Stimulated activated CD4-positive, alpha-beta T cell treated with anti-CD3 and anti-CD28 coated beads, TNF-alpha, amount 100 ng/mL, for 48 hours (primary cell): ENCODE data around the gene DAPK2.

Source experiments
- DNase-seq, 3 donors: peaks; one replicate each; pipeline ENCODE4 v3.0.0-alpha.2; 2020; ENCODE audit warnings: low read depth in 3 of 3

Gene DAPK2

GRCh38 chr15:63893866-63894661 is 152.2 kb downstream of the DAPK2 start:
- no peak for DNase-seq

- DNase-seq, result peak; percentile 49 to 64 (median 63)
Measured at GRCh38 chr15:63892794-63893441, 153.4 kb downstream of the DAPK2 start.

GRCh38 chr15:63891768-63892133 is 154.5 kb downstream of the DAPK2 start:
- DNase-seq, result no peak

GRCh38 chr15:63891079-63891767 is 155.1 kb downstream of the DAPK2 start:
- DNase-seq, result peak; percentile 52 to 73 (median 73)

GRCh38 chr15:63890617-63891016 is 155.7 kb downstream of the DAPK2 start:
- no peak for DNase-seq

GRCh38 chr15:63889831-63890230 is 156.5 kb downstream of the DAPK2 start:
- DNase-seq, result no peak

GRCh38 chr15:63888823-63889222 is 157.5 kb downstream of the DAPK2 start:
- no peak for DNase-seq

GRCh38 chr15:63888146-63888545 is 158.1 kb downstream of the DAPK2 start:
- no peak for DNase-seq

- DNase-seq, result no peak
Measured at GRCh38 chr15:63887630-63888029, 158.7 kb downstream of the DAPK2 start.

GRCh38 chr15:63884953-63885352 is 161.3 kb downstream of the DAPK2 start:
- DNase-seq, result no peak

- no peak for DNase-seq
Measured at GRCh38 chr15:63881431-63881830, 164.9 kb downstream of the DAPK2 start.

GRCh38 chr15:63880744-63881143 is 165.5 kb downstream of the DAPK2 start:
- DNase-seq, result no peak

GRCh38 chr15:63879995-63880394 is 166.3 kb downstream of the DAPK2 start:
- no peak for DNase-seq

- DNase-seq, result no peak
Measured at GRCh38 chr15:63879211-63879610, 167.1 kb downstream of the DAPK2 start.

- DNase-seq, result no peak
Measured at GRCh38 chr15:63877713-63878271, 168.5 kb downstream of the DAPK2 start.

GRCh38 chr15:63876085-63876662 is 170.1 kb downstream of the DAPK2 start:
- no peak for DNase-seq

- DNase-seq, result no peak
Measured at GRCh38 chr15:63874616-63875015, 171.7 kb downstream of the DAPK2 start.

- DNase-seq, result no peak
Measured at GRCh38 chr15:63872759-63873510, 173.3 kb downstream of the DAPK2 start.

- DNase-seq, result no peak
Measured at GRCh38 chr15:63870487-63871209, 175.6 kb downstream of the DAPK2 start.

GRCh38 chr15:63870043-63870394 is 176.3 kb downstream of the DAPK2 start:
- no peak for DNase-seq
